Melanocyte of skin (primary cell): Measurements from ENCODE around the gene C1D. TPM values are rescaled to one million over a fixed set of nuclear protein-coding genes. Genes with fewer than 3 reads are reported as not detected.

Source experiments
- total RNA-seq, 2 donors: library from RNA; depleted of rRNA; stranded (reverse); fragments of >200 nt; gene quantifications; 2 replicates each; pipeline ENCODE4 v1.2.3, GENCODE V29; 2012

Gene C1D
- total RNA-seq = 10 to 100 TPM; 25.1 to 36.6 TPM

GRCh38 chr2:68062680-68063387, at the start of gene C1D:
TSS of gene C1D (minus strand) at chr2:68063004. CDS start at chr2:68047310, 15,694 bp downstream.

Other genes starting within 250 kb of the C1D start
- 10 to 100 TPM; 12.0 to 23.6 TPM for gene PNO1, start 94.9 kb upstream of the C1D start, total RNA-seq
- 10 to 100 TPM; 21.3 to 33.6 TPM for gene PPP3R1, start 189.5 kb upstream of the C1D start, total RNA-seq